B cell (primary cell): ENCODE data around the gene PRDM15.

ENCODE experiments used
- CTCF ChIP-seq: fragments of 200-600 bp; IDR thresholded peaks from one replicate; pipeline ENCODE4 v1.8.0; 2022; ENCODE audit warnings: antibody characterized with exemption, mild to moderate bottlenecking
- EZH2 ChIP-seq: IDR thresholded peaks from 2 replicates; pipeline ENCODE4 v1.6.1; 2012; ENCODE audit warnings: borderline replicate concordance, low read depth, mild to moderate bottlenecking, moderate library complexity, low read length; ENCODE audit not compliant: insufficient read depth, poor library complexity, severe bottlenecking

- TF ChIP-seq EZH2 (no peak), CTCF (no peak)
Observed at GRCh38 chr21:41758550-41758949, 120.6 kb downstream of the PRDM15 start.
